HepG2 (cell line): ENCODE measurements around the gene CRB1. TPM values are rescaled to one million over a fixed set of nuclear protein-coding genes. Genes with fewer than 3 reads are reported as not detected.
A peak's percentile ranks its signal among the peaks of the same experiment; 100 is the strongest.

Experiments used
- ATAC-seq: fragments of 200-7000 bp; cut with Tn5 transposase; 3 replicates; pipeline ENCODE4 v1.9.1; 2020; ENCODE audit warnings: mild to moderate bottlenecking, moderate library complexity
- BruUV-seq: library from RNA; stranded (reverse); fragments of 400-500 nt; replicated peaks from 2 replicates; lab custom pipeline; 2021; lab: Mats Ljungman, UMichigan
- CTCF ChIA-PET: fragments of 300-600 bp; formaldehyde crosslinking; extraction: SDS; loops from one replicate; lab custom pipeline; 2021; ENCODE audit warnings: low total read pairs, inconsistent platforms, low intra/inter-chr PET ratio; lab: Yijun Ruan, JAX
- POLR2A ChIA-PET: fragments of 350-600 bp; sonication (Branson Sonifier 250); formaldehyde crosslinking; loops from one replicate; lab custom pipeline; 2020; ENCODE audit warnings: antibody characterized with exemption, inconsistent platforms; lab: Yijun Ruan, JAX
- DNase-seq: peaks from one replicate; pipeline ENCODE4 v3.0.0-alpha.2; 2015; ENCODE audit warnings: low spot score
- FAIRE-seq: peaks from 3 replicates; lab custom pipeline; 2011; peaks lifted over from hg19 to GRCh38; lab: Jason Lieb, UNC
- H2AFZ ChIP-seq: one replicate; pipeline ENCODE4 v1.6.1; 2011; ENCODE audit warnings: low read length, inconsistent platforms
- H3K27ac ChIP-seq: fragments of 300-600 bp; 3 replicates; pipeline ENCODE4 v1.8.0; 2011; ENCODE audit warnings: mixed run types, mild to moderate bottlenecking, mixed read lengths, low read length, inconsistent platforms; ENCODE audit not compliant: insufficient read depth; ENCODE audit errors: extremely low read length
- H3K27me3 ChIP-seq, 2 experiments: fragments of 200-600 bp in 1 of 2; 2 replicates in 1 of 2; 3 replicates in 1 of 2; pipeline versions ENCODE4 v1.6.0 to v1.8.0; 2011; ENCODE audit warnings: low read length in 2 of 2, mild to moderate bottlenecking in 2 of 2, moderate library complexity in 2 of 2, inconsistent platforms in 1 of 2; ENCODE audit not compliant: insufficient read depth in 2 of 2, control insufficient read depth in 1 of 2
- H3K36me3 ChIP-seq, 2 experiments: fragments of 200-600 bp in 1 of 2; replicated peaks in 1 of 2; 2 replicates in 1 of 2; 3 replicates in 1 of 2; pipeline versions ENCODE4 v1.5.1 to v1.8.0; 2011; ENCODE audit warnings: low read length in 2 of 2, inconsistent platforms in 1 of 2; ENCODE audit not compliant: insufficient read depth in 2 of 2, control insufficient read depth in 1 of 2
- H3K4me1 ChIP-seq: 2 replicates; pipeline ENCODE4 v1.5.1; 2012; ENCODE audit warnings: low read length, inconsistent platforms; ENCODE audit not compliant: insufficient read depth
- H3K4me2 ChIP-seq: 2 replicates; pipeline ENCODE4 v1.6.0; 2011; ENCODE audit warnings: low read depth, low read length, inconsistent platforms
- H3K4me3 ChIP-seq, 3 experiments: fragments of 200-600 bp in 1 of 3; sonication (generic), shearing (Covaris generic) in 1 of 3; replicated peaks in 1 of 3; 2 replicates each; pipeline ENCODE4 v1.5.1; 2011 to 2016; ENCODE audit warnings: low read length in 3 of 3, inconsistent platforms in 2 of 3, low read depth in 2 of 3, mild to moderate bottlenecking in 2 of 3, control low read depth in 1 of 3, mixed read lengths in 1 of 3; ENCODE audit not compliant: insufficient read depth in 1 of 3
- H3K79me2 ChIP-seq: one replicate; pipeline ENCODE4 v1.6.1; 2011; ENCODE audit warnings: low read length, inconsistent platforms; ENCODE audit not compliant: insufficient read depth
- H3K9ac ChIP-seq: 2 replicates; pipeline ENCODE4 v1.6.0; 2011; ENCODE audit warnings: mild to moderate bottlenecking, low read depth, low read length, inconsistent platforms; ENCODE audit not compliant: insufficient read depth
- H3K9me3 ChIP-seq: 2 replicates; pipeline ENCODE4 v1.5.1; 2012; ENCODE audit warnings: mild to moderate bottlenecking, low read length
- H4K20me1 ChIP-seq: 2 replicates; pipeline ENCODE4 v1.6.0; 2011; ENCODE audit warnings: inconsistent platforms, mild to moderate bottlenecking, low read length, moderate library complexity; ENCODE audit not compliant: insufficient read depth
- CEBPB ChIP-seq: IDR thresholded peaks from 2 replicates; pipeline ENCODE4 v1.6.1; 2011; ENCODE audit warnings: low read depth, low read length, improper control_type of control experiment, borderline replicate concordance
- CEBPG ChIP-seq: IDR thresholded peaks from 2 replicates; pipeline ENCODE4 v1.6.1; 2016
- ETV5 ChIP-seq: IDR thresholded peaks from 2 replicates; pipeline ENCODE4 v1.6.1; 2018; ENCODE audit warnings: missing biosample characterization, missing genetic modification reagents, inconsistent platforms, borderline replicate concordance
- GATAD2A ChIP-seq: IDR thresholded peaks from 2 replicates; pipeline ENCODE4 v1.6.1; 2016
- HNRNPUL1 ChIP-seq: fragments of 200-400 bp; formaldehyde crosslinking; IDR thresholded peaks from 2 replicates; pipeline ENCODE4 v1.6.1; 2017; ENCODE audit warnings: low read depth, mild to moderate bottlenecking, low read length, moderate library complexity
- MAFF ChIP-seq: IDR thresholded peaks from 2 replicates; pipeline ENCODE4 v1.6.1; 2011; ENCODE audit warnings: low read depth, low read length, improper control_type of control experiment
- SMARCC2 ChIP-seq: fragments of 450-650 bp; IDR thresholded peaks from 2 replicates; pipeline ENCODE4 v1.6.1; 2017; ENCODE audit warnings: antibody characterized with exemption, mild to moderate bottlenecking
- SSRP1 ChIP-seq: IDR thresholded peaks from 2 replicates; pipeline ENCODE4 v1.6.1; 2016; ENCODE audit warnings: control low read depth
- SUZ12 ChIP-seq: fragments of 150-350 bp; IDR thresholded peaks from 2 replicates; pipeline ENCODE4 v1.6.1; 2014; ENCODE audit warnings: low read depth, low read length
- TAF1 ChIP-seq: sonication (generic); formaldehyde crosslinking; IDR thresholded peaks from 2 replicates; pipeline ENCODE4 v1.4.0; 2020; ENCODE audit warnings: missing genetic modification reagents
- THAP9 ChIP-seq: sonication (generic); formaldehyde crosslinking; IDR thresholded peaks from 2 replicates; pipeline ENCODE4; 2020; ENCODE audit warnings: missing genetic modification reagents, mild to moderate bottlenecking, borderline replicate concordance
- YEATS4 ChIP-seq: sonication (generic); formaldehyde crosslinking; IDR thresholded peaks from 2 replicates; pipeline ENCODE4 v1.4.0; 2020; ENCODE audit warnings: missing genetic modification reagents, borderline replicate concordance
- ZBTB26 ChIP-seq: IDR thresholded peaks from 2 replicates; pipeline ENCODE4 v1.6.1; 2016; ENCODE audit warnings: missing compliant biosample characterization, missing genetic modification reagents, borderline replicate concordance
- ZNF576 ChIP-seq: sonication (generic); formaldehyde crosslinking; IDR thresholded peaks from 2 replicates; pipeline ENCODE4 v1.4.0; 2020; ENCODE audit warnings: mild to moderate bottlenecking, missing genetic modification reagents
- ZNF772 ChIP-seq: sonication (generic); formaldehyde crosslinking; IDR thresholded peaks from 2 replicates; pipeline ENCODE4 v1.5.0; 2020; ENCODE audit warnings: mild to moderate bottlenecking, missing genetic modification reagents
- ZSCAN25 ChIP-seq: sonication (generic); formaldehyde crosslinking; IDR thresholded peaks from 2 replicates; pipeline ENCODE4 v1.8.0; 2022; ENCODE audit warnings: mild to moderate bottlenecking, missing genetic modification reagents
- WGBS: methylation state at CpG from one replicate; pipeline ENCODE4 v1.1.6; 2017; ENCODE audit warnings: low lambda C conversion rate; 5-methylcytosine and 5-hydroxymethylcytosine counted together
- in situ Hi-C: cut with HindIII; loops from 2 replicates; pipeline ENCODE4 v1.10.0; 2017; ENCODE audit warnings: low pct_unique_long_range_greater_than_20kb; ENCODE audit not compliant: extremely low pct_ligation_motif_present
- intact Hi-C: fragments of 100-400 bp; cut with micrococcal nuclease; formaldehyde crosslinking; loops from one replicate; pipeline ENCODE4 v1.10.0; 2022; ENCODE audit not compliant: unreplicated experiment
- polyA plus RNA-seq, 8 experiments: library from polyadenylated mRNA; depleted of rRNA in 3 of 8; stranded (reverse) in 7 of 8; unstranded in 1 of 8; fragments of >200 nt; fragmentation: Illumina TruSeq in 4 of 8; extraction: Trizol in 4 of 8; gene quantifications; 2 replicates each; pipeline versions ENCODE4 v1.2.1 to v1.2.3, GENCODE V29; 2011 to 2016; ENCODE audit warnings: low read depth in 4 of 8, missing spikeins in 1 of 8, mixed read lengths in 1 of 8; ENCODE audit not compliant: insufficient read depth in 1 of 8
- total RNA-seq, 5 experiments: library from RNA; depleted of rRNA; stranded (reverse); fragments of >200 nt; fragmentation: Illumina TruSeq; extraction: Trizol; gene quantifications; 2 replicates each; pipeline ENCODE4 v1.2.3, GENCODE V29; 2016; ENCODE audit warnings: low read depth in 1 of 5

Gene CRB1
- total and polyA plus RNA-seq, 2 of the 13 experiments (the other 11 are each of a cell fraction or from before 2014, with no cell fraction given): 0.01 TPM; not detected in 1

GRCh38 chr1:197464044-197464443, 196.0 kb downstream of the CRB1 start:
- intact Hi-C loops: no loop called here
- Histone ChIP-seq H2AFZ (no peak overlapping the region), H3K4me3 (no peak overlapping the region), H3K4me1 (peaks cover 14% of the 10 kb centered on the region), H3K4me2 (no peak overlapping the region), H4K20me1 (no peaks in the 10 kb centered on the region), H3K36me3 (no peaks in the 10 kb centered on the region), H3K79me2 (no peaks in the 10 kb centered on the region), H3K27me3 (no peaks in the 10 kb centered on the region), H3K9me3 (no peaks in the 10 kb centered on the region), H3K27ac (no peak overlapping the region)
- BruUV-seq: no TSS peak
- whole genome bisulfite sequencing: 0% methylated on average over 7 of the region's 7 CpGs
- FAIRE-seq (peak; percentile 40), DNase-seq (peak; percentile 44), ATAC-seq (peak; percentile 90)
- in situ Hi-C loops: no loop called here
- POLR2A ChIA-PET: no interaction called here
- CTCF ChIA-PET: no interaction called here
- no peak for TF ChIP-seq ZBTB26
- TF ChIP-seq CEBPG (CRISPR knock-in tag): peak; percentile 68
- TF ChIP-seq SMARCC2: no peak
- TF ChIP-seq SUZ12: no peak
- TF ChIP-seq CEBPB: peak; percentile 87
- TF ChIP-seq HNRNPUL1: no peak
- TF ChIP-seq, all 625 proteins: peak for 2
- H3K9ac ChIP-seq: no peak overlapping the region

- CTCF ChIA-PET: no interaction called here
- Histone ChIP-seq H2AFZ (no peak overlapping the region), H3K27me3 (no peaks in the 10 kb centered on the region), H3K9ac (no peak overlapping the region), H3K4me3 (no peak overlapping the region), H3K9me3 (no peaks in the 10 kb centered on the region), H4K20me1 (no peaks in the 10 kb centered on the region), H3K27ac (no peak overlapping the region), H3K4me1 (peaks cover 14% of the 10 kb centered on the region), H3K36me3 (no peaks in the 10 kb centered on the region), H3K79me2 (no peaks in the 10 kb centered on the region), H3K4me2 (no peak overlapping the region)
- FAIRE-seq: no peak
- 17% methylated on average over 3 of the region's 3 CpGs for WGBS
- in situ Hi-C loops: no loop called here
- intact Hi-C loops: no loop called here
- POLR2A ChIA-PET: no interaction called here
- no peak for DNase-seq
- no TSS peak for BruUV-seq
- no peak for ATAC-seq
- TF ChIP-seq ETV5 (CRISPR knock-in tag): no peak
- no peak for TF ChIP-seq ZNF772
- TF ChIP-seq SSRP1 (CRISPR knock-in tag): no peak
- TF ChIP-seq YEATS4: no peak
- TF ChIP-seq THAP9 (CRISPR knock-in tag): no peak
- TF ChIP-seq ZSCAN25 (CRISPR knock-in tag): no peak
- no peak for TF ChIP-seq MAFF
- TF ChIP-seq TAF1 (CRISPR knock-in tag): no peak
- TF ChIP-seq GATAD2A (CRISPR knock-in tag): no peak
- no peak for TF ChIP-seq ZNF576 (CRISPR knock-in tag)
Observed at GRCh38 chr1:197465528-197466327, 197.7 kb downstream of the CRB1 start.
